Parathyroid adenoma (tissue), 2 donors: ENCODE data around the gene AFMID.

ENCODE experiments used
- H2AFZ ChIP-seq: fragments of 300-600 bp; sonication (generic); one replicate; pipeline ENCODE4 v1.7.0; 2017; ENCODE audit warnings: antibody characterized with exemption, mild to moderate bottlenecking
- H3K27ac ChIP-seq: fragments of 300-600 bp; sonication (generic); one replicate; pipeline ENCODE4 v1.7.0; 2017
- H3K27me3 ChIP-seq: fragments of 300-600 bp; sonication (generic); one replicate; pipeline ENCODE4 v1.7.0; 2017; ENCODE audit warnings: low read length; ENCODE audit not compliant: control insufficient read depth, insufficient read depth
- H3K36me3 ChIP-seq: fragments of 300-600 bp; sonication (generic); one replicate; pipeline ENCODE4 v1.7.0; 2017; ENCODE audit warnings: low read length; ENCODE audit not compliant: control insufficient read depth, insufficient read depth
- H3K4me1 ChIP-seq: fragments of 300-600 bp; sonication (generic); one replicate; pipeline ENCODE4 v1.7.0; 2017; ENCODE audit warnings: control low read depth
- H3K4me2 ChIP-seq: fragments of 300-600 bp; sonication (generic); one replicate; pipeline ENCODE4 v1.7.0; 2017; ENCODE audit warnings: low read length
- H3K4me3 ChIP-seq: fragments of 300-600 bp; sonication (generic); one replicate; pipeline ENCODE4 v1.7.0; 2017; ENCODE audit warnings: low read depth, low read length
- H3K79me2 ChIP-seq: fragments of 300-600 bp; sonication (generic); one replicate; pipeline ENCODE4 v1.7.0; 2017; ENCODE audit warnings: control low read depth
- H3K9ac ChIP-seq: fragments of 300-600 bp; sonication (generic); one replicate; pipeline ENCODE4 v1.7.0; 2017; ENCODE audit warnings: mild to moderate bottlenecking
- H3K9me3 ChIP-seq: fragments of 300-600 bp; sonication (generic); one replicate; pipeline ENCODE4 v1.7.0; 2017; ENCODE audit warnings: low read length; ENCODE audit not compliant: control insufficient read depth
- CTCF ChIP-seq: fragments of 300-600 bp; sonication (generic); IDR thresholded peaks from one replicate; pipeline ENCODE4 v1.7.0; 2017; ENCODE audit warnings: antibody characterized with exemption, mild to moderate bottlenecking
- donor health status: primary hyperparathyroidism.

Gene AFMID

GRCh38 chr17:78236362-78237127 lies 49.4 kb downstream of the AFMID start:
- no peak for TF ChIP-seq CTCF
- no peak overlapping the region for H3K27ac ChIP-seq
- no peak overlapping the region for H3K4me2 ChIP-seq
- no peak overlapping the region for H3K9ac ChIP-seq
- no peaks in the 10 kb centered on the region for H3K9me3 ChIP-seq
- H3K4me3 ChIP-seq = no peak overlapping the region
- peaks cover under 1% of the 10 kb centered on the region for H3K27me3 ChIP-seq
- no peak overlapping the region for H2AFZ ChIP-seq
- H3K79me2 ChIP-seq = no peaks in the 10 kb centered on the region
- no peaks in the 10 kb centered on the region for H3K4me1 ChIP-seq
- no peaks in the 10 kb centered on the region for H3K36me3 ChIP-seq

DNA sequence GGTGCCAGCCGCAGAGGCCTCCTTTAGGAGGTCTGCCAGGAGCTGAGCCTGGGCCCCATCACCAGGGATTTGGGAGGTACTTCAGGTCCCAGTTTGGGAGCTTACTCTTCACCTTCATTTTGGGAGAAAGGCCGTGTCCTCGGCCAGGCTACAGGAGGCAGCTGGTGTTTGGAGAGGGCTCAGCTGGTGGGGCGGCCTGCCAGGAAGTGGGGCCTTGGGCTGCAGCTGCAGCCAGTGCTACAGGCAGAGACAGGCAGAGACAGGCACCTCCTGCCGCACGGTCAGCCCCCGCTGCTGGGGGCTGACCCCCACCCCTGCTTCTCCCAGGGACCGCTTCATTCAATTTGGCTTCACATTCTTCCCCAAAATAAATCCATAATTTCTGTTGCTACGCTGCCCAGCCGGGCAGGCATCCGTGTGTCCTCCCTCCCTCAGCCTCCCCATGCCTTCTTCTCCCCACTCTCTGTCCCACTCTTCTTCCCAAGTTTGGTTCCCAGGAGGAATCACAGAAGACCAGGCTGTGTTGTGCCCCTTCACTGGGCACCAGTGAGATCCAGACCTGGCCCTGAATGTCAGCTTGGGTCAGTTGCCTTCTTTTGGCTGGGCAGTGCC lies 50.3 kb downstream of the AFMID start:
- Histone ChIP-seq H2AFZ (no peak overlapping the region), H3K9me3 (no peaks in the 10 kb centered on the region), H3K27ac (no peak overlapping the region), H3K79me2 (no peaks in the 10 kb centered on the region), H3K9ac (no peak overlapping the region), H3K27me3 (no peaks in the 10 kb centered on the region), H3K4me2 (no peak overlapping the region), H3K4me1 (no peaks in the 10 kb centered on the region), H3K4me3 (no peak overlapping the region), H3K36me3 (no peaks in the 10 kb centered on the region)
- TF ChIP-seq CTCF = no peak

- Histone ChIP-seq H3K4me1 (no peaks in the 10 kb centered on the region), H3K4me3 (no peak overlapping the region), H3K9me3 (no peaks in the 10 kb centered on the region), H3K27me3 (no peaks in the 10 kb centered on the region), H3K4me2 (no peak overlapping the region), H3K9ac (no peak overlapping the region), H3K27ac (no peak overlapping the region), H3K79me2 (no peaks in the 10 kb centered on the region), H2AFZ (no peak overlapping the region), H3K36me3 (no peaks in the 10 kb centered on the region)
- TF ChIP-seq CTCF = no peak
Measured at GRCh38 chr17:78238823-78239488, 51.8 kb downstream of the AFMID start.

GRCh38 chr17:78239489-78239931 lies 52.3 kb downstream of the AFMID start:
- TF ChIP-seq CTCF = no peak
- Histone ChIP-seq H3K4me3 (no peak overlapping the region), H2AFZ (no peak overlapping the region), H3K9me3 (no peaks in the 10 kb centered on the region), H3K4me2 (no peak overlapping the region), H3K36me3 (no peaks in the 10 kb centered on the region), H3K4me1 (no peaks in the 10 kb centered on the region), H3K27me3 (no peaks in the 10 kb centered on the region), H3K79me2 (no peaks in the 10 kb centered on the region), H3K9ac (no peak overlapping the region), H3K27ac (no peak overlapping the region)
